Measurements from ENCODE around the gene TOB1.

The TOB1 gene

GRCh38 chr17:50836826-50837225 lies 29.3 kb downstream of the TOB1 start:
- no peak for TF ChIP-seq CTCF (IDR thresholded peaks at IDR 0.05; ENCODE audit: low read depth, low read length)
- H3K27ac ChIP-seq: no peak overlapping the region; the same call in 1 of the 2 replicates
- H3K36me3 ChIP-seq: no peaks in the 10 kb centered on the region; the same call in 1 of the 2 replicates
- no peaks in the 10 kb centered on the region for H3K9me3 ChIP-seq (ENCODE audit: severe bottlenecking)
- DNase-seq: no peak
- H3K4me3 ChIP-seq (ENCODE audit: low read depth, low read length): no peak overlapping the region
- H3K27me3 ChIP-seq (ENCODE audit: insufficient read depth, low read depth, severe bottlenecking): no peaks in the 10 kb centered on the region

GRCh38 chr17:50835301-50836234 lies 30.6 kb downstream of the TOB1 start, which contains the start of gene WFIKKN2:
Gene WFIKKN2 (plus strand): TSS chr17:50835586. CDS start chr17:50835938, 352 bp downstream.
- DNase-seq: no peak
- TF ChIP-seq CTCF (IDR thresholded peaks at IDR 0.05; ENCODE audit: low read depth, low read length): no peak
- Histone ChIP-seq H3K36me3 (no peaks in the 10 kb centered on the region; the same call in 1 of the 2 replicates), H3K4me3 (ENCODE audit: low read depth, low read length) (no peak within 1 kb of the TSS), H3K27ac (peak within 1 kb of the TSS; percentile 92), H3K9me3 (ENCODE audit: severe bottlenecking) (no peaks in the 10 kb centered on the region), H3K27me3 (ENCODE audit: insufficient read depth, low read depth, severe bottlenecking) (no peaks in the 10 kb centered on the region)

- no peak for TF ChIP-seq CTCF (IDR thresholded peaks at IDR 0.05; ENCODE audit: low read depth, low read length)
- Histone ChIP-seq H3K27ac (peak overlapping the region; percentile 92), H3K36me3 (no peaks in the 10 kb centered on the region), H3K4me3 (ENCODE audit: low read depth, low read length) (peak overlapping the region; percentile 30; the same call in 1 of the 2 replicates), H3K27me3 (ENCODE audit: insufficient read depth, low read depth, severe bottlenecking) (no peaks in the 10 kb centered on the region), H3K9me3 (ENCODE audit: severe bottlenecking) (no peaks in the 10 kb centered on the region)
- peak; percentile 61 for DNase-seq
Measured at GRCh38 chr17:50834429-50835300, 31.5 kb downstream of the TOB1 start.

- H3K4me3 ChIP-seq (ENCODE audit: low read depth, low read length): peak overlapping the region; percentile 30
- peak; percentile 93 for DNase-seq
- H3K27ac ChIP-seq: peak overlapping the region; percentile 92
- H3K36me3 ChIP-seq: no peaks in the 10 kb centered on the region
- no peaks in the 10 kb centered on the region for H3K27me3 ChIP-seq (ENCODE audit: insufficient read depth, low read depth, severe bottlenecking)
- no peaks in the 10 kb centered on the region for H3K9me3 ChIP-seq (ENCODE audit: severe bottlenecking)
- TF ChIP-seq CTCF (IDR thresholded peaks at IDR 0.05; ENCODE audit: low read depth, low read length): 0 out of 2 replicates have a peak, but pooled peaks have one; percentile 4
Measured at GRCh38 chr17:50833510-50834428, 32.4 kb downstream of the TOB1 start.

GRCh38 chr17:50832864-50833381 lies 33.2 kb downstream of the TOB1 start:
- Histone ChIP-seq H3K4me3 (ENCODE audit: low read depth, low read length) (no peak overlapping the region), H3K9me3 (ENCODE audit: severe bottlenecking) (no peaks in the 10 kb centered on the region), H3K27me3 (ENCODE audit: insufficient read depth, low read depth, severe bottlenecking) (no peaks in the 10 kb centered on the region), H3K36me3 (no peaks in the 10 kb centered on the region), H3K27ac (peak overlapping the region; percentile 92)
- no peak for TF ChIP-seq CTCF (IDR thresholded peaks at IDR 0.05; ENCODE audit: low read depth, low read length)
- DNase-seq: no peak
